Measurements from ENCODE around the gene TAPT1. TPM values are rescaled to one million over a fixed set of nuclear protein-coding genes. Genes with fewer than 3 reads are reported as not detected.
"Not testable (repeated sequence)": the region's sequence is repeated elsewhere in the genome, so short reads cannot be mapped to it uniquely, and the experiment has no call there.

TAPT1 gene
- total RNA-seq, 1 experiment from 2014 or later = 21.9 TPM

DNA sequence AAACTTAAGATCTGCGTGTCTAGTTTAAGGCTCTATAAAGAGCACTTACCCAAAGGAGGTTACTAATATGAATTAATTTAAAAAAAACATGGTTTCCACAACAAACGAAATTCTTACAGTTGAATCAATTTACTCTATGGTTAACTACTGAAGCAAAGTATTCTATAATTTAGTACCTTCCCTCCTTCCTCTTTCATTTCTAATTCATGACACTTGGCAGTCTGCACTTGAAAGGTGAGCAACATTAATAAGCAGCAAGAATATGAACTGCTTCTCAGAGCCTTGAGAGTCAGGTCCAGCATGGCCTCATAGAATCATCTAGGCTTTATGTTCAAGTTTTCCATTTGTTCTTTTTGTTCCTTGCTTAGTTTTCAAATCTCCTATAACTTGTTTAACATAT is 42.7 kb downstream of the TAPT1 start:
- no peak for DNase-seq (ENCODE audit: low read depth)

DNA sequence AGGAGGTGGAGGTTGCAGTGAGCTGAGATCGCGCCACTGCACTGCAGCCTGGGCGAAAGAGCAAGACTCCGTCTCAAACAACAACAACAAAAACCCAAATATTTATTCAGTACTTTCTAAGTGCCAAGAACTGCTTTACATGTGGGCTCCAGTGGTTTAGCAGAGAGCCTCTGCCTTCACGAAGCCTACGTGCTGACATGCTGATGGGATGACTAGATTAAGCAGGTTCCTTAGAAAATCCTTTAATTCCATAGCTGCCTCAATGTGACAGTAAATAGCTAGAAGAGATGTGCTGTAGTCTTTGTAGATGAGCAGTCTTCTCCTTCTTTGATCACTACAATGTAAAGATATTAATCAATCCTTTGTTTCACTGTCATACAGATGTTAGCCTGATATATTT is 49.6 kb downstream of the TAPT1 start:
- no peak for DNase-seq (ENCODE audit: low read depth)

DNA sequence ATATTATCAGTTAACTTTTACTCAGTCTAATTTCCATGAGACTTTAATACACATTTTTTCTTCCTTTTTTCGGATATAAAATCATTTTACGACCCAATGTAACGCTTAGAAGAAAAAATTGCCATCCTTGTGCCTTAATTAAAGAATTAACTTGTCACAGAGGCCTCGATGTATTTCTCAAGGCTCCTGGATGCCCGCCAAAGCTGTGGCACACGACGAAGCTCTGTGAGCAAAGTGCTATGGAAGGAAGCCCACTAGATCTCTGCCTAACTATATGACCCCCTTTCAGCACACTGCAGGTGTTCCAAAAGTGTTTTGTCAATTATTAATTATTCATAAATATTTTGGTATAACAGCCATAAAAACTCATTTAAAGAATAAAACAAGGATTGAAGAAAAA is 54.4 kb downstream of the TAPT1 start:
- no peak for DNase-seq (ENCODE audit: low read depth)

DNA sequence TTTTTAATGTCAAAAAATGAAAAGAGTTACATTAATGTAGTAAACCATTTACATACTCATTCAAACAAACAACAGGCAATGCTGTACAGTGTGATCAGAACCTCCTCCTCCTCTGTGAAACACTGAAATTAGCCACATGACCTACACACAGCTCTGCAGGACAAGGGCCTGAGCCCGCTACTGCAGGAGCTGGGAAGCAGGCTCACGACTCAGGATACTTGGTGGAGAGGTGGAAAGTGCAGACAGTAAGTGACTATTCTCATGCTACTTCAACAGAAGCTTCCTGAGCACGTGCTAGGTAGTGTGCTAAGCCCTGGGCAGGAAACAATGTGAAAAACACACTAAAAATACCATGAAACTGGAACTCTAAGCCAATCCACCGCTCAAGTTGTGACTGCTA is 56.8 kb downstream of the TAPT1 start:
- DNase-seq (ENCODE audit: low read depth) = no peak

- no peak for DNase-seq (ENCODE audit: low read depth)
Observed at GRCh38 chr4:16168710-16169388, 57.4 kb downstream of the TAPT1 start.

- DNase-seq (ENCODE audit: low read depth) = no peak
Observed at GRCh38 chr4:16168144-16168543, 58.1 kb downstream of the TAPT1 start.

DNA sequence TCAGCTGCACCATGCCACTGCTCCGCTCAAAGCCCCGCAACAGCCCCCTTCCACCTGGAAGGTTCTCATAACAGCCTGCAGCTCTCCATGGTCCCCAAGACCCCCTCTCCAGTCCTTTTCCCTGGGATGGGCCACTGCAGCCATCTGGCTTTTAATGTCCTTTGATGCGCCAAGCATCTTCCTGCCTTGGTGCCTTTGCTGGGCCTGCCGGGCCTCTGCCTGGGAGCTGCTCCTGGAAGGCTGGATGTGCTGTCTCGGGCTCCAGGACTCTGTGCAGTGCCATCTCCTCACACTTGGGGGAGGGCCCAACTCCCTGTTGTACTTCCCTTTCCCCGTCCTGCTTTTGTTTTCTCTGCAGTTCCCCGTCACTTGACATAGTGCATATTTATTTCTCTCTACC is 60.3 kb downstream of the TAPT1 start:
- no peak for DNase-seq (ENCODE audit: low read depth)

DNA sequence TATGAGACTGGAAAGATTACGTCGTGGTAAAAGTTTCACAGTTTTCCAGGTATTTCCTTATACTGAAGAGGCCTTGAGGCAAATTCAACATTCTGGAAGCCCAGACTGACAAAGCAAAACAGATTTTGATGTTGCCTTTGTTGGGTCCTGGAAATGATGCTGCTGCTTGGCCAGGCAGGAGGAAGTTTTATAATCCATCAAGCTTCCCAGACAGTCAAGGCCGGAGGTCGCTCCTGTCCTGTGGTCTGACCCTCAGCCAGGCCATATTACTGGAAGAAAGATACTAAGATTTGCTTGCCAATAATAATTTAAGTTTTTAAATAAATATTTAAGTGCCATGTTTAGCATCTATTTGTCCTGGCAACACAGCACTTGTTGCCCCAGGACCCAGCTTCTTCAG is 63.4 kb downstream of the TAPT1 start:
- DNase-seq (ENCODE audit: low read depth) = no peak

- DNase-seq (ENCODE audit: low read depth) = no peak
Observed at GRCh38 chr4:16161851-16162408, 64.3 kb downstream of the TAPT1 start.

GRCh38 chr4:16160457-16160856 is 65.8 kb downstream of the TAPT1 start:
- DNase-seq (ENCODE audit: low read depth) = no peak

GRCh38 chr4:16159286-16159685 is 67.0 kb downstream of the TAPT1 start:
- no peak for DNase-seq (ENCODE audit: low read depth)

GRCh38 chr4:16158504-16158852 is 67.8 kb downstream of the TAPT1 start:
- no peak for DNase-seq (ENCODE audit: low read depth)

GRCh38 chr4:16157609-16158503 is 68.4 kb downstream of the TAPT1 start:
- no peak for DNase-seq (ENCODE audit: low read depth)

- DNase-seq (ENCODE audit: low read depth) = no peak
Observed at GRCh38 chr4:16155528-16156169, 70.6 kb downstream of the TAPT1 start.

GRCh38 chr4:16154451-16154850 is 71.8 kb downstream of the TAPT1 start:
- DNase-seq (ENCODE audit: low read depth) = no peak

GRCh38 chr4:16150716-16151115 is 75.6 kb downstream of the TAPT1 start:
- no peak for DNase-seq (ENCODE audit: low read depth)

GRCh38 chr4:16144913-16145312 is 81.4 kb downstream of the TAPT1 start:
- DNase-seq (ENCODE audit: low read depth) = not testable (repeated sequence)

GRCh38 chr4:16142598-16143310 is 83.5 kb downstream of the TAPT1 start:
- DNase-seq (ENCODE audit: low read depth) = no peak

DNA sequence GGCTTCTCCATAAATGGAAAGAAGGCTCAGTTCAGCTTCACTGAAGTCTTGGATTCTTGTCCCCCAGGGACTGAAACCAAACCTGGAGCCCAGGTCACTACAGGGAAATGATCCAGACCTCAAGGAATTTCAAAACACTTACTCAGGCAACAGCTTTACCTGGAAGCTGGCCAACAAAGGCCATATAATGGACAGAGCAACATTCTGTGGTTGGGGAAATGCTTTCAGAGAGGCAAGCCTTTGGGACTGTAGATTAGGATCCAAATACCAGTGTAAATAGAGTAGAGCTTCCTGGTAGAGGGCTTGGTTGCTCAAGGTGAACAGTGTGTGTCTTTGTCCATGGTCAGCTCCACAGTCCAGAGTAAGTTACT is 85.4 kb downstream of the TAPT1 start:
- DNase-seq (ENCODE audit: low read depth) = peak; percentile 95

DNA sequence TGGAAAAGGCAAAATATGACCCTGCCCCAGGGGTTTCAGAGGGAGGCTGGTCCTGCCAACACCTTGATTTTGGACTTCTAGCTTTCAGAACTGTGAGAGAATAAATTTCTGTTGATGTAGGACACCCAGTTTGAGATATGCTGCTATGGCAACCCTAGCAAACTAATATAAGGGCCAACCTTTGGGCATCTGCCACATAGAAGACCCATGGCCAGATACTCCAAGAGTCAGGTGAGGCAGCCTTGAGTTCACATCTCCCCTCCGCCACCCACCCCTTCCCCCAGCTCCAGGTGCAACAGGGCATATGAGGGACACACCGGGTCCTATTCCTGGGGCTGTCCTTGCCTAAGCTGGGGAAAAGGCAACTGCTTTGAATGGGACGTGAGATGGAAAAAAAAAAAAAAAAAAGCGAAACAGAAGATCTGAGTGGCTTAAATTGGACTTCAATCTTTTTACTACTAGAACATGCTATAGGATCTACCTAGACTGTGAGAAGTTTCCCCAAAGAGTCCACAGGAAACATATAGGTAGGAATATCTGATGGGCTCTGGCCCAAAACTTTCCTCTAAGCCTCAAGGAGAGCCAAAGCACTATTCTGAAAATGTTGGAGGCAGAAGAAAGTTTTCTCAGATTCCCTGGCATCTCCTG is 85.9 kb downstream of the TAPT1 start:
- DNase-seq (ENCODE audit: low read depth) = no peak
